Measurements from ENCODE around the gene CDC42BPA.

Gene CDC42BPA

DNA sequence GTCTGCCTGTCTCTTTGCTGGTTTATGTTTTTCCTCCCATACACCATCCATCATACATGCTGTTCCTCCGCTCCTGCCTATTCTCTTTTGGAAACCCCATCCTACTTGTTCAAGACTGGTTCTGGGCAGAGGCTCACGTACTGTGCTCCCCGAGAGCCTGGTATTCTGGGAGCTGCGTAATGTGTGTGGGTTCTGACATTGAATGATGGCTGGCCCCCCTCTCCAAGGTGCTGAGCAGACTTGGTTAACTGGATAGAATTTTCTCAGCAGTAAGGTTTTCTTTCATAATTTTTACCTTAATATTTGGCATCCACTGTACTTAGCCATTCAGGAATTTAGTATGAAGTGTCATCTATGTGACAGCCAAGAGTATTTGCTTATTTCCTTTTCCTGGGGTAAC, 351.6 kb downstream of the CDC42BPA start:
- no peak for DNase-seq (ENCODE audit: low read depth)
- no peak overlapping the region for H3K4me3 ChIP-seq (ENCODE audit: control insufficient read depth, low read depth, low read length)
- no peak for TF ChIP-seq CTCF (conservative IDR thresholded peaks at IDR 0.05; ENCODE audit: control insufficient read depth, insufficient read depth, low read depth, low read length)

- DNase-seq (ENCODE audit: low read depth): no peak
- no peak overlapping the region for H3K4me3 ChIP-seq (ENCODE audit: control insufficient read depth, low read depth, low read length)
- no peak for TF ChIP-seq CTCF (conservative IDR thresholded peaks at IDR 0.05; ENCODE audit: control insufficient read depth, insufficient read depth, low read depth, low read length)
Observed at GRCh38 chr1:226965581-226966440, 352.5 kb downstream of the CDC42BPA start.

GRCh38 chr1:226964611-226965486, 353.4 kb downstream of the CDC42BPA start:
- no peak overlapping the region for H3K4me3 ChIP-seq (ENCODE audit: control insufficient read depth, low read depth, low read length)
- no peak for TF ChIP-seq CTCF (conservative IDR thresholded peaks at IDR 0.05; ENCODE audit: control insufficient read depth, insufficient read depth, low read depth, low read length)
- no peak for DNase-seq (ENCODE audit: low read depth)

DNA sequence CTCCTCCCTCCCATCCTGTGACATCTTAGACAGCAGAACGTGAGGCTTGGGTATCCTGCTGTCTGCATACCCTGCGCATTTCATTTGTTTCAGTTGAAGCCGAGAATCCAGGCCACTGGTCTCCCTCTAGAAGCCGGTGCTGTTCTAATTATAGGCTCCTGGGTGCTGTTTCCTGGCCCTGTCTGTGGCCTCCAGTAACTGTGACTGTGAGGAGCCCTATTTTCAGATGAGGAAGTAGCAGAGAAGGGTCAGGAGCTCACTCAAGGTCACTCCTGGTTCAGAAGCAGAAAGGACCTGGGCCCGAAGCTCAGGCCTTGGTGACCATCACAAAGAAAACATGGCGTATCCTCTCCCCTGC, 354.2 kb downstream of the CDC42BPA start:
- TF ChIP-seq CTCF (conservative IDR thresholded peaks at IDR 0.05; ENCODE audit: control insufficient read depth, insufficient read depth, low read depth, low read length): no peak
- DNase-seq (ENCODE audit: low read depth): no peak
- no peak overlapping the region for H3K4me3 ChIP-seq (ENCODE audit: control insufficient read depth, low read depth, low read length)

- DNase-seq (ENCODE audit: low read depth): no peak
- no peak overlapping the region for H3K4me3 ChIP-seq (ENCODE audit: control insufficient read depth, low read depth, low read length)
- no peak for TF ChIP-seq CTCF (conservative IDR thresholded peaks at IDR 0.05; ENCODE audit: control insufficient read depth, insufficient read depth, low read depth, low read length)
Observed at GRCh38 chr1:226962421-226963391, 355.6 kb downstream of the CDC42BPA start.
